Prostate gland (tissue), 2 donors: ENCODE measurements around the gene KRT39. TPM values are rescaled to one million over a fixed set of nuclear protein-coding genes. Genes with fewer than 3 reads are reported as not detected.

Source experiments
- DNase-seq: peaks from one replicate; pipeline ENCODE4 v3.0.0-alpha.2; 2019; ENCODE audit warnings: low spot score
- H3K27ac ChIP-seq, 2 donors: fragments of 200-600 bp; sonication (generic); 2 replicates each; pipeline ENCODE4 v1.5.1; 2017 to 2019
- H3K27me3 ChIP-seq: fragments of 200-600 bp; sonication (generic); replicated peaks from 2 replicates; pipeline ENCODE4 v1.5.1; 2019; ENCODE audit not compliant: insufficient read depth
- H3K36me3 ChIP-seq, 2 donors: fragments of 200-600 bp; sonication (generic); 1 replicate in 1 of 2; 2 replicates in 1 of 2; pipeline versions ENCODE4 v1.5.1 to v1.8.1; 2017 to 2019
- H3K4me1 ChIP-seq: fragments of 200-600 bp; sonication (generic); replicated peaks from 2 replicates; pipeline ENCODE4 v1.5.1; 2019
- H3K4me3 ChIP-seq, 2 donors: fragments of 200-600 bp; sonication (generic); 2 replicates each; pipeline ENCODE4 v1.5.1; 2017 to 2019
- H3K9me3 ChIP-seq: fragments of 200-600 bp; sonication (generic); 2 replicates; pipeline ENCODE4 v1.5.1; 2017
- POLR2A ChIP-seq: fragments of 450-650 bp; IDR thresholded peaks from one replicate; pipeline ENCODE4 v1.6.1; 2016; ENCODE audit warnings: antibody characterized with exemption, mild to moderate bottlenecking
- POLR2AphosphoS5 ChIP-seq: sonication (generic); formaldehyde crosslinking; IDR thresholded peaks from one replicate; pipeline ENCODE4 v1.6.1; 2017; ENCODE audit warnings: antibody characterized with exemption
- WGBS: methylation state at CpG from one replicate; pipeline ENCODE4 v1.1.5; 2018; 5-methylcytosine and 5-hydroxymethylcytosine counted together
- intact Hi-C: fragments of 100-400 bp; cut with DNase I; formaldehyde crosslinking; loops from one replicate; pipeline ENCODE4 v1.14.2; 2022
- total RNA-seq, 2 donors: library from RNA; depleted of rRNA; stranded (reverse); fragments of >200 nt; gene quantifications; one replicate each; pipeline ENCODE4 v1.1.0, GENCODE V29; 2016
- TF ChIP-seq, protein P1 (sequence below), 4 experiments: fragments of 200-600 bp in 2 of 4; fragments of 450-650 bp in 2 of 4; sonication (generic) in 2 of 4; IDR thresholded peaks; 1 replicate in 3 of 4; 2 replicates in 1 of 4; pipeline ENCODE4 v1.5.1; 2016 to 2019; ENCODE audit warnings: antibody characterized with exemption in 4 of 4, mild to moderate bottlenecking in 2 of 4, moderate library complexity in 2 of 4

KRT39 gene
- total RNA-seq, 2 donors from 2014 or later = not detected

GRCh38 chr17:40996829-40997228 is 30.1 kb upstream of the KRT39 start:
- TF ChIP-seq, protein P1, sequence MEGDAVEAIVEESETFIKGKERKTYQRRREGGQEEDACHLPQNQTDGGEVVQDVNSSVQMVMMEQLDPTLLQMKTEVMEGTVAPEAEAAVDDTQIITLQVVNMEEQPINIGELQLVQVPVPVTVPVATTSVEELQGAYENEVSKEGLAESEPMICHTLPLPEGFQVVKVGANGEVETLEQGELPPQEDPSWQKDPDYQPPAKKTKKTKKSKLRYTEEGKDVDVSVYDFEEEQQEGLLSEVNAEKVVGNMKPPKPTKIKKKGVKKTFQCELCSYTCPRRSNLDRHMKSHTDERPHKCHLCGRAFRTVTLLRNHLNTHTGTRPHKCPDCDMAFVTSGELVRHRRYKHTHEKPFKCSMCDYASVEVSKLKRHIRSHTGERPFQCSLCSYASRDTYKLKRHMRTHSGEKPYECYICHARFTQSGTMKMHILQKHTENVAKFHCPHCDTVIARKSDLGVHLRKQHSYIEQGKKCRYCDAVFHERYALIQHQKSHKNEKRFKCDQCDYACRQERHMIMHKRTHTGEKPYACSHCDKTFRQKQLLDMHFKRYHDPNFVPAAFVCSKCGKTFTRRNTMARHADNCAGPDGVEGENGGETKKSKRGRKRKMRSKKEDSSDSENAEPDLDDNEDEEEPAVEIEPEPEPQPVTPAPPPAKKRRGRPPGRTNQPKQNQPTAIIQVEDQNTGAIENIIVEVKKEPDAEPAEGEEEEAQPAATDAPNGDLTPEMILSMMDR (IDR thresholded peaks at IDR 0.05) = no peak
- TF ChIP-seq POLR2AphosphoS5 (no peak), POLR2A (no peak)
- no peaks in the 10 kb centered on the region for H3K4me1 ChIP-seq
- H3K36me3 ChIP-seq = no peaks in the 10 kb centered on the region
- no peak for DNase-seq
- WGBS = 79% methylated on average over 4 of the region's 4 CpGs
- intact Hi-C loops = no loop called here
- no peak overlapping the region for H3K4me3 ChIP-seq
- no peak overlapping the region for H3K27ac ChIP-seq
- H3K9me3 ChIP-seq = no peaks in the 10 kb centered on the region
- no peaks in the 10 kb centered on the region for H3K27me3 ChIP-seq

GRCh38 chr17:40995116-40995515 is 28.4 kb upstream of the KRT39 start:
- Histone ChIP-seq H3K27me3 (no peaks in the 10 kb centered on the region), H3K4me1 (no peaks in the 10 kb centered on the region), H3K36me3 (no peaks in the 10 kb centered on the region), H3K9me3 (no peaks in the 10 kb centered on the region), H3K4me3 (no peak overlapping the region), H3K27ac (no peak overlapping the region)
- WGBS = 94% methylated on average over 1 of the region's 1 CpG
- TF ChIP-seq, protein P1 (IDR thresholded peaks at IDR 0.05) = no peak
- TF ChIP-seq POLR2A (no peak), POLR2AphosphoS5 (no peak)
- intact Hi-C loops = no loop called here
- no peak for DNase-seq

GRCh38 chr17:40993839-40994238 is 27.1 kb upstream of the KRT39 start, which contains the start of gene KRTAP3-3:
Gene KRTAP3-3 (minus strand): TSS chr17:40994164. CDS start chr17:40994097, 67 bp downstream.
- DNase-seq = no peak
- TF ChIP-seq POLR2A (no peak), POLR2AphosphoS5 (no peak)
- TF ChIP-seq, protein P1 (IDR thresholded peaks at IDR 0.05) = no peak
- H3K4me3 ChIP-seq = no peak within 1 kb of the TSS
- H3K27me3 ChIP-seq = no peaks in the 10 kb centered on the region
- no peak within 1 kb of the TSS for H3K27ac ChIP-seq
- WGBS = 19% methylated on average over 4 of the region's 4 CpGs
- H3K9me3 ChIP-seq = no peaks in the 10 kb centered on the region
- H3K4me1 ChIP-seq = no peaks in the 10 kb centered on the region
- intact Hi-C loops = no loop called here
- no peaks in the 10 kb centered on the region for H3K36me3 ChIP-seq

GRCh38 chr17:40993084-40993483 is 26.3 kb upstream of the KRT39 start:
- Histone ChIP-seq H3K27ac (no peak overlapping the region), H3K9me3 (no peaks in the 10 kb centered on the region), H3K36me3 (no peaks in the 10 kb centered on the region), H3K4me1 (no peaks in the 10 kb centered on the region), H3K27me3 (no peaks in the 10 kb centered on the region), H3K4me3 (no peak overlapping the region)
- TF ChIP-seq, protein P1 (IDR thresholded peaks at IDR 0.05) = no peak
- intact Hi-C loops = no loop called here
- DNase-seq = no peak
- 94% methylated on average over 2 of the region's 2 CpGs for WGBS

- no peak overlapping the region for H3K27ac ChIP-seq
- no peaks in the 10 kb centered on the region for H3K9me3 ChIP-seq
- H3K27me3 ChIP-seq = no peaks in the 10 kb centered on the region
- DNase-seq = no peak
- WGBS = 78% methylated on average over 3 of the region's 3 CpGs
- intact Hi-C loops = no loop called here
- H3K36me3 ChIP-seq = no peaks in the 10 kb centered on the region
- H3K4me3 ChIP-seq = no peak overlapping the region
- H3K4me1 ChIP-seq = no peaks in the 10 kb centered on the region
- no peak for TF ChIP-seq POLR2AphosphoS5
- no peak for TF ChIP-seq POLR2A
- TF ChIP-seq, protein P1 (IDR thresholded peaks at IDR 0.05) = no peak
Observed at GRCh38 chr17:40992666-40993065, 25.9 kb upstream of the KRT39 start.
